Caco-2 (cell line): ENCODE results near the gene STAC2. TPM values are rescaled to one million over a fixed set of nuclear protein-coding genes. Genes with fewer than 3 reads are reported as not detected.

ENCODE experiments used
- BruUV-seq: library from RNA; stranded (reverse); fragments of 400-500 nt; replicated peaks from 2 replicates; lab custom pipeline; 2021; lab: Mats Ljungman, UMichigan
- CTCF ChIA-PET: fragments of 300-600 bp; sonication (Branson Sonifier 250); formaldehyde crosslinking; loops from one replicate; lab custom pipeline; 2022; ENCODE audit warnings: antibody characterized with exemption; lab: Charles Lee
- POLR2A ChIA-PET: fragments of 300-600 bp; sonication (Branson Sonifier 250); formaldehyde crosslinking; loops from one replicate; lab custom pipeline; 2022; ENCODE audit warnings: antibody characterized with exemption; lab: Charles Lee
- DNase-seq, 2 experiments: peaks; one replicate each; pipeline versions ENCODE4 v3.0.0 to v3.0.0-alpha.2; 2020 to 2022
- H3K27me3 ChIP-seq: replicated peaks from 2 replicates; pipeline ENCODE4 v1.6.0; 2011; ENCODE audit warnings: low read length; ENCODE audit not compliant: control insufficient read depth, insufficient read depth
- H3K36me3 ChIP-seq: 2 replicates; pipeline ENCODE4 v1.5.1; 2011; ENCODE audit warnings: low read length; ENCODE audit not compliant: control insufficient read depth, insufficient read depth
- H3K4me1 ChIP-seq: fragments of 250-450 bp; sonication (Bioruptor Pico); 2 replicates; pipeline ENCODE4 v1.5.1; 2020; ENCODE audit warnings: mild to moderate bottlenecking
- H3K4me3 ChIP-seq: 2 replicates; pipeline ENCODE4 v1.5.1; 2011; ENCODE audit warnings: low read depth, mild to moderate bottlenecking, control low read depth, low read length
- H3K9me3 ChIP-seq: fragments of 250-450 bp; sonication (Bioruptor Pico); 2 replicates; pipeline ENCODE4 v1.5.1; 2020; ENCODE audit warnings: mild to moderate bottlenecking, moderate library complexity
- H3K27ac Mint-ChIP-seq: one replicate; pipeline ENCODE4 v1.8.0; 2022; ENCODE audit warnings: mixed read lengths; ENCODE audit not compliant: unreplicated experiment
- H3K27me3 Mint-ChIP-seq: one replicate; pipeline ENCODE4 v1.8.0; 2022; ENCODE audit warnings: mixed read lengths; ENCODE audit not compliant: insufficient read depth, unreplicated experiment
- H3K36me3 Mint-ChIP-seq: one replicate; pipeline ENCODE4 v1.8.0; 2022; ENCODE audit warnings: mild to moderate bottlenecking, mixed read lengths; ENCODE audit not compliant: insufficient read depth, unreplicated experiment
- H3K4me1 Mint-ChIP-seq: one replicate; pipeline ENCODE4 v1.8.0; 2022; ENCODE audit warnings: low read depth, mixed read lengths; ENCODE audit not compliant: unreplicated experiment
- H3K4me3 Mint-ChIP-seq: one replicate; pipeline ENCODE4 v1.8.0; 2022; ENCODE audit warnings: mild to moderate bottlenecking, moderate library complexity, mixed read lengths; ENCODE audit not compliant: unreplicated experiment
- H3K9me3 Mint-ChIP-seq: one replicate; pipeline ENCODE4 v1.8.0; 2022; ENCODE audit warnings: mixed read lengths; ENCODE audit not compliant: unreplicated experiment
- intact Hi-C: fragments of 100-400 bp; cut with micrococcal nuclease; formaldehyde crosslinking; loops from one replicate; pipeline ENCODE4 v1.10.0; 2022; ENCODE audit not compliant: unreplicated experiment
- total RNA-seq: library from RNA; stranded (reverse); gene quantifications from 2 replicates; pipeline ENCODE4 v1.2.3, GENCODE V29; 2022
- TF ChIP-seq, protein P1 (sequence below), 2 experiments: fragments of 200-600 bp in 1 of 2; IDR thresholded peaks; 1 replicate in 1 of 2; 2 replicates in 1 of 2; pipeline versions ENCODE4 v1.5.1 to v1.8.0; 2011 to 2022; ENCODE audit warnings: antibody characterized with exemption in 1 of 2, control low read depth in 1 of 2, inconsistent platforms in 1 of 2, low read depth in 1 of 2, low read length in 1 of 2, mild to moderate bottlenecking in 1 of 2, moderate library complexity in 1 of 2; ENCODE audit not compliant: insufficient read depth in 1 of 2, severe bottlenecking in 1 of 2, unreplicated experiment in 1 of 2

STAC2 gene
- total RNA-seq, 1 experiment from 2014 or later = 0.09 TPM

DNA sequence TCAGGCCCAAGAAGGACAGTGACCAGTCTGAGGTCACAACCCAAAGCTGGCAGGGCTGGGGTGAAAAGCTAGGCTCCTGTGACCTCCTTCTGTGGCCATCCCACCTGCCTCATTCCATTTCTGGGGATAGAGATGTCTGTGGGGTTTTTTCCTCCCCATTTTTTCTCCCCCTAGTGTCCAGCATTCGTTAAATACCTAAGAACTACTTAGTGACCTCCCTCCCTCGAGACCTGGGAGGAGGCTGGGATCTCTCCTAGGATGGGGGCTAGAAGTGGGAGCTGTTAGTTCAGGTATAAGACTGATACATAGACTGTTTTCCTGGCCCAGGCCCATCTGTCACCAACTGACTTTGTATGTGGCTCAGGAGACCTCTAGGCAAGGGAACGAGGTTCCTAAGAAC is 20.5 kb upstream of the STAC2 start:
- ChIA-PET POLR2A (no interaction called here), CTCF (interaction anchor here (0.7 to 7.1 kb wide), 2 partner anchors 40 to 170 kb away, joined by 3 to 123 read pairs; no protein-coding TSS in a partner anchor)
- intact Hi-C loops = no loop called here
- Mint-ChIP-seq H3K27me3 (no peaks in the 10 kb centered on the region), H3K27ac (no peak overlapping the region), H3K9me3 (no peaks in the 10 kb centered on the region), H3K36me3 (no peaks in the 10 kb centered on the region), H3K4me1 (no peaks in the 10 kb centered on the region), H3K4me3 (no peak overlapping the region)
- Histone ChIP-seq H3K4me3 (no peak overlapping the region), H3K9me3 (no peaks in the 10 kb centered on the region), H3K27me3 (no peaks in the 10 kb centered on the region), H3K36me3 (no peaks in the 10 kb centered on the region; the same call in 1 of the 2 replicates), H3K4me1 (no peaks in the 10 kb centered on the region)
- no TSS peak for BruUV-seq
- DNase-seq = no peak
- TF ChIP-seq, protein P1, sequence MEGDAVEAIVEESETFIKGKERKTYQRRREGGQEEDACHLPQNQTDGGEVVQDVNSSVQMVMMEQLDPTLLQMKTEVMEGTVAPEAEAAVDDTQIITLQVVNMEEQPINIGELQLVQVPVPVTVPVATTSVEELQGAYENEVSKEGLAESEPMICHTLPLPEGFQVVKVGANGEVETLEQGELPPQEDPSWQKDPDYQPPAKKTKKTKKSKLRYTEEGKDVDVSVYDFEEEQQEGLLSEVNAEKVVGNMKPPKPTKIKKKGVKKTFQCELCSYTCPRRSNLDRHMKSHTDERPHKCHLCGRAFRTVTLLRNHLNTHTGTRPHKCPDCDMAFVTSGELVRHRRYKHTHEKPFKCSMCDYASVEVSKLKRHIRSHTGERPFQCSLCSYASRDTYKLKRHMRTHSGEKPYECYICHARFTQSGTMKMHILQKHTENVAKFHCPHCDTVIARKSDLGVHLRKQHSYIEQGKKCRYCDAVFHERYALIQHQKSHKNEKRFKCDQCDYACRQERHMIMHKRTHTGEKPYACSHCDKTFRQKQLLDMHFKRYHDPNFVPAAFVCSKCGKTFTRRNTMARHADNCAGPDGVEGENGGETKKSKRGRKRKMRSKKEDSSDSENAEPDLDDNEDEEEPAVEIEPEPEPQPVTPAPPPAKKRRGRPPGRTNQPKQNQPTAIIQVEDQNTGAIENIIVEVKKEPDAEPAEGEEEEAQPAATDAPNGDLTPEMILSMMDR (IDR thresholded peaks at IDR 0.05; ENCODE audit: insufficient read depth in 1 of 2, low read depth in 1 of 2, low read length in 1 of 2, severe bottlenecking in 1 of 2, unreplicated experiment in 1 of 2) = peak; percentile 31 to 33

DNA sequence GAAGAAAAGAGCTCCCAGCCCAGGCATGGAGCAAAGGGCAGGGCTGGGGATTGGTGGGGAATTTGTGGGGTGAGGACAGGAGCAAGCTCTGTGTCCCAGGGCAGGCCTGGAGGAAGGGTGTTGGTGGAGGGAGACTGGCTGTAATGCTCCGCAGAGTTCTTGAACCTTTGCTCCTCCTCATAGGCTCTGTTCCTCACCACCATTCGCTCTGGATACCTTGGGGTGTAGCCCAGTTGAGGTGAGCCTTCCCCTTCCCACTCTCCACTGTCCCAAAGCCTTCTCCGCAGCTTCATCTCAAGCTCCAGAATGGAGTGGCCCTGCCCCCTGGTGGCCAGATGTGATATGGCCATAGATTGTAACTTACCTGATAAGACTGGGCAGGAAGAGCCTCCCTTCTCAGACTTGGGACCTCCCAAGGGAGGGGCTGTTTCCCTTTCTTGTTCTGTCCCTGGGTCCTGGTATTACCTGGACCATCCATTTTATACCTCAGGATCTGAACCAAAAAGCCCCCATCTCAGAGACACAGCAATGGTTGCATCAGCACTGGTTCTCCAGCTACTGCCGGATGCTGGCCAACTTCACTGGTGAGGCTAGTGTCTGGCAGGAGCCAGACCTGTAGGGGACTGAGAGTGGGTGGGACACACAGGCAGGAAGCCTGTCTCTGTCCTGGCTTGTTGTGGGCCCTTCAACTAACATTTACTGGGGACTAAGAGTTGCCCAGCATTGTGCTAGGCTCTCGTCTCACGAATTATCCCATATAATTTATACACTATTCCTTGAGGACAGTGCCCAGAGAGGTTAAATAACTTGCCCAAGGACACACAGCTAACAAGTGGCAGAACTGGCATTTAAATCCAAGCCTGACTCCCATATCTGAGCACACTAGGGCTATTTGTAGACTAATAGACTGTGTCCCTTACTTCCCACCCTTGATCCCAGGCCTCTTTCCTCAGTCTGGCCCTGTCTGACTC is 19.1 kb upstream of the STAC2 start:
- no TSS peak for BruUV-seq
- H3K4me3 ChIP-seq = no peak overlapping the region

More for the DNA sequence above, 19.1 kb upstream of the STAC2 start:
- Mint-ChIP-seq H3K36me3 (no peaks in the 10 kb centered on the region), H3K9me3 (no peaks in the 10 kb centered on the region), H3K27me3 (no peaks in the 10 kb centered on the region), H3K4me1 (no peaks in the 10 kb centered on the region), H3K27ac (no peak overlapping the region), H3K4me3 (no peak overlapping the region)
- ChIA-PET CTCF (interaction anchor here (0.6 to 7.1 kb wide), 27 partner anchors 8 to 454 kb away, joined by 3 to 123 read pairs (median 4); partner anchors contain the start of genes FBXL20, RPL19 and STAC2), POLR2A (interaction anchor here (0.5 to 1.0 kb wide), 4 partner anchors 39 to 456 kb away, joined by 3 to 4 read pairs (median 4); partner anchors contain the start of genes CDK12 and RPL19)
- Histone ChIP-seq H3K36me3 (no peaks in the 10 kb centered on the region; the same call in 1 of the 2 replicates), H3K27me3 (no peaks in the 10 kb centered on the region), H3K9me3 (no peaks in the 10 kb centered on the region), H3K4me1 (no peaks in the 10 kb centered on the region)
- DNase-seq = peak; percentile 86 to 92
- intact Hi-C loops = loop anchor here (1.0 kb wide), 3 partner anchors 10 to 262 kb away; no protein-coding TSS in a partner anchor
- TF ChIP-seq, protein P1 (IDR thresholded peaks at IDR 0.05; ENCODE audit: insufficient read depth in 1 of 2, low read depth in 1 of 2, low read length in 1 of 2, severe bottlenecking in 1 of 2, unreplicated experiment in 1 of 2) = peak; percentile 94 to 96
